AG20443 (cell line): ENCODE measurements around the gene RESP18.
"Not testable (repeated sequence)": the region's sequence is repeated elsewhere in the genome, so short reads cannot be mapped to it uniquely, and the experiment has no call there.

Source experiments
- DNase-seq: peaks from one replicate; pipeline ENCODE4 v3.0.0; 2012; ENCODE audit warnings: low spot score, mixed read lengths

RESP18 gene

DNA sequence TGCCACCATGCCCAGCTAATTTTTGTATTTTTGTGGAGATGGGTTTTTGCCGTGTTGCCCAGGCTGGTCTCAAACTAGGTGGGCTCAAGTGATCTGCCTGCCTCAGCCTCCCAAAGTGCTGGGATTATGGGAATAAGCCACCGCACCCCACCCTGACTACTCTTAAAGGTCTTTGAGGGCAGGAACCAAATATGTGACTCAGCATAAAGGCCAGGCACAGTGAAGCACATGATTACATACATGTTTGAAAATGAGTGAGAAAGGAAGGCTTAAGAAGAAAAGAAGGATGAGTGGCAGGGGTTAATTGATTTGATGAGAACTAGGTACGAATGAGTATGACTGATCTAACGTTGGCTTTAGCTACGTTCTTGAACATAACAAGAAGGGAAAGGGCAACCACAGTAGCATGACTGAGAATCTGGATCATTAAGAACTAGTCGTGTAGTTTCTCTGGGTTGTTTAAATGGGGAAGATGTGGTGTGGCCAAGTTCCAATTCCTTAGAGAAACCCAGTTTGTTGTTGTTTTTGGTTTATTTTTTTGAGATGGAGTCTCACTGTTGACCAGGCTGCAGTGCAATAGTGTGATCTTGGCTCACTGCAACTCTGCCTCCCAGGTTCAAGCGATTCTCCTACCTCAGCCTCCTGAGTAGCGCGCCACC, 6.8 kb downstream of the RESP18 start:
- no peak for DNase-seq

- no peak for DNase-seq
These were observed 7.4 kb downstream of the RESP18 start for GRCh38 chr2:219325136-219325535.

DNA sequence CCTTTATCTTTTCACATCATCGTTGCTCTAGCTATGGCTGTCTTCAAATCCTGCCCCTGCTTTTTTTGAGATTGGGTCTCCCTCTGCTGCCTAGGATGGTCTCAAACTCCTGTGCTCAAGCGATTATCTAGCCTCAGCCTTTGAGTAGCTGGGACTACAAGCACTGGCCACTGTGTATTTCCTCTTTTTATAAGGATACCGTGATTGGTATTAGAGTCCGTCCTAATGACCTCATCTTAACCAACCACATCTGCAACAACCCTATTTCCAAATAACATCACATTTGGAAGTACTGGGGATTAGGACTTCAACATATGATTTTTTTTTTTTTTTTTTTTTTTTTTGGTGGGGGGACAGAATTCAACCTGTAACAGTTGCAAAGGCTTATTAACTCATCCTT, 9.1 kb downstream of the RESP18 start:
- DNase-seq, result no peak

DNA sequence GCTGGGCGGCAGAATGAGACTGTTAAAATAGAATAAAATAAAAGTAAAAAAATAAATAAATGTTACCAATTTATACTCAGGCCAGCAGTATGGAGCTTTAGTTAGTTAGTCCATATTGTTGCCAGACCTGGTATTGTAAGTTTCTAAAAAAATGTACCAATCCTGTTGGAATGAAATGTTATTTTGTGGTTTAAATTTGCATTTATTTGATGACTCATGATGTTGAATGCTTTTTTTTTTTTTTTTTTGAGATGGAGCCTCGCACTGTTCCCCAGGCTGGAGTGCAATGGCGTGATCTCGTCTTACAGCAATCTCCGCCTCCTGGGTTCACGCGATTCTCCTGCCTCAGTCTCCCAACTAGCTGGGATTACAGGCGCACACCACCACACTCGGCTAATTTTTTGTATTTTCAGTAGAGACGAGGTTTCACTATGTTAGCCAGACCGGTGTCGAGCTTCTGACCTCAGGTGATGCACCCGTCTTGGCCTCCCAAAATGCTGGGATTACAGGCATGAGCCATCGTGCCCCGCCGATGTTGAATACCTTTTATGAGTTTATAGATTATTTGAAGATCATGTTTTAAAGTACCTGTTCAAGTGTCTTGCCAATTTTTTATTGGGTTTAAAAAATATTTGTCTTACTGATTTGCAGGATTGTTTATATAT, 17.6 kb downstream of the RESP18 start:
- DNase-seq, result no peak

GRCh38 chr2:219312683-219313263, 19.8 kb downstream of the RESP18 start:
- not testable (repeated sequence) for DNase-seq

- no peak for DNase-seq
These were observed 23.3 kb downstream of the RESP18 start, which contains the start of gene PTPRN for GRCh38 chr2:219309278-219309677. PTPRN (minus strand) TSS chr2:219309401; CDS start chr2:219309332, 69 bp downstream.

DNA sequence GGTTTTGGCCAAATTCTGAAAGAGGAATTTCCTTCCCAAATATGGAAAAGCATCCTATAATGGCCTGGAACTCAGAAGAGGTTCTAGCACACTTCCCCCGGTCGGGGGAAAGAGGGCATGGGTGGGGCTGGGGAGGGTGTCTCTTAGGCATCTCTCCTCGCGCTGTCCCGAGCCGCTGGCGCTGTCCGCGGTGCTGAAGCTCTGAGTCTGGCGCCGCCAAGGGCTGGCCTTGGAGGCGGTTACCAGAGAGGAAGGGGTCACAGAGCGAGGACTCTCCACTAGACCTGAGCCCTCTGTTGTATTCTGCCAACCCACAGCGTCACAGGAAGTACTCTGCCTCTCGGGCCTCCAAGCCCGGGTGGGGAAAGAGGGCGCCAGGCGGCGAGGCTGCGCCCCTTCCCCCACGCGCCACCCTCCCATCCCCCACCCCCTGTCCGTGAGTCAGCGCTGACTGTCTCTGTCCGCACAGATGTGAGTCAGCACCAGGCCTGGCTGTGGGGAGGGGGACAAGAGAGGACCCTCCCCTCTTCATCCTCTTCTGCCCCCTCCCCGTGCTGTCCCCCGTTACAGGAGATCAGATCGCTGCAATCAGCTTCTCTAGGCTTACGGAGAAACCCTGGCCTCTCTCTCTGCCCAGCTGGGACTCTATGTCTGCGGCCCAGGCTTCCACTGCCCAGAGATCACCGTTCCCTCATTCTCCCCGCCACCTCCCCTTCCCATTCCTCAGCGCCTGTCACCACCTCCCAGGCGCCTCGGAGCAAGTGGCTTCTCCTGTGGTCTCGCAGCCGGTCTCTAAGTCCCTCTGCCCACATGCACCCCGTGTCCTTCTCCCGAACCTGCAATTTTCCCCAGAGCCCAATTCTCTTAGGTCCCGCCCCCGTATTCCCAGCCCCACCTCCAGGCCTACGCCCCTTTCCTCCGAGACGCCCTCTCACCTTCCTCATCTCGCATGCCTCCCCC, 24.1 kb downstream of the RESP18 start:
- peak; percentile 89 for DNase-seq

- no peak for DNase-seq
These were observed 26.5 kb downstream of the RESP18 start for GRCh38 chr2:219306047-219306446.

DNA sequence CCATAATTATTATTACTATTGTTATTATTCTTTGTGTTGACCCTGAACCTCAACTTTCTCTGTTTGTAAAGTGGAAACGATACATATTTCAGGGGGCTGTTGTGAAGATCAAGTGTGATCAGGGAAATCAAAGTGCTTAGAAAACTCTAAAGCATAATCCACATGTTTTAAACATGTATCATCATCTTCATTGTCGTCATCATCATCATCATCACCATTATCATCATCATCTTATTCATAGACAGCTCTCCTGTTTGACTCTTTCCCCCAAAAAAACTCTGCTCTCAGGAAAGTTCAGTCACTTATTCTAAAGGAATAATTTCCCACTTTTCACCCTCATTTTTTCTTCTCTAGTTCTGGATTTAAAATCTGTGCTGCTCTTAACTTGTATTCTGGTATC, 28.3 kb downstream of the RESP18 start:
- no peak for DNase-seq

DNA sequence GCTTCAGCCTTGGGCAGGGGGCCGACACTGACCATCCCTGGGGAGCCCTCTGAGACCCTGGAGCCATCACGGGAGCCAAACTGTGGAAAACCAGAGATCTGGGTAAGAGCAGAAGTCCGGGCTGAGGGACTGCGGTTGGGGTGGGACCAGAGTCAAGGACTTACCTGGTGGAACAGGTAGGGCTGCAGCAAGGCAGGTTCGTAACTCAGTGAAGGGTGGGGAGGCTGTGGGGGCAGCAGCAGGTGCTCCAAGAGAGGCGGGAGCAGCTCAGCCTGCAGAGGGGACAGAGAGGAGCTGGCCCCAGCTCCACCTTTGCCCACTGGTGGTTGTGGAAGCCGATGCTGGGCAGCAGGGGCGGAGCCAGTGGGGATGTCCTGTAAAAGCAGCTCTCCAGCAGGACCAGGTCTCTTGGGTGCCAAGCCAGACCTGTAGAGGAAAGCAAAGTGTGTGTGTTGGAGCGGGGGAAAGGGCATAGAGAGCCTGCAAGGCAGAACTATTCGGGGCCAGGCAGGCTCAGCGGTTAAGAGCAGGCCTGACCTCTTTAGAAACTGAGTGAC, 30.1 kb downstream of the RESP18 start:
- no peak for DNase-seq

- DNase-seq, result no peak
These were observed 32.5 kb downstream of the RESP18 start for GRCh38 chr2:219300022-219300421.

GRCh38 chr2:219299372-219299760, 33.2 kb downstream of the RESP18 start:
- no peak for DNase-seq

DNA sequence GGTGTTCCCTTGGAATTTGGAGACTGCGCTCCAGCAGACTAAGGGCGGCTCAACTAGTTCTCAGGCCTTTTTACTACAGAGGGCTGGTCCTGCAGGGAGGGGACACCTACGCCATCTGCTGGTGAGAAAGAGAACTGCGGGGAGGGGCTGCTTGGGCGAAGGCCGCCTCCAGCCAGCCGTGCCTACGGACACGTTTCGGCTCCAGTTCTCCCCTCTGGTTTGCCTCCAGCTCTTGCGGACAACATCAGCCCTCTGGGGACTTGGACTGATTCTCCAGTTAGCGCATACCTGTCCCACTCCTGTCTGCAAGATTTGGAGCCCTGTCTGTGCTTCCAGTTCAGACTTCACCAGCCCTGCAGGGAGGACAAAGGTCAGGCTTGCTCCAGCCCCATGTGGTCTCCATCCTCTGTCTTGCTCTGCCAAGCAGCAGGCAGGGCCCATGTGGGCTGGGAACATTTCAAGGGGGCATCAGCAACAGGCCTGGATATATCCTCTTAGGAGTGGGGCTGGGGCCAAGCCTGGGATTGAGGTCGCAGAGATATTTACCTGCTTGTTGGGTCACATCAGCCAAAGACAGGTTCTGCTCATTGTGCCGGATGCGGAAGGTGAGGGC, 33.7 kb downstream of the RESP18 start:
- peak; percentile 96 for DNase-seq

DNA sequence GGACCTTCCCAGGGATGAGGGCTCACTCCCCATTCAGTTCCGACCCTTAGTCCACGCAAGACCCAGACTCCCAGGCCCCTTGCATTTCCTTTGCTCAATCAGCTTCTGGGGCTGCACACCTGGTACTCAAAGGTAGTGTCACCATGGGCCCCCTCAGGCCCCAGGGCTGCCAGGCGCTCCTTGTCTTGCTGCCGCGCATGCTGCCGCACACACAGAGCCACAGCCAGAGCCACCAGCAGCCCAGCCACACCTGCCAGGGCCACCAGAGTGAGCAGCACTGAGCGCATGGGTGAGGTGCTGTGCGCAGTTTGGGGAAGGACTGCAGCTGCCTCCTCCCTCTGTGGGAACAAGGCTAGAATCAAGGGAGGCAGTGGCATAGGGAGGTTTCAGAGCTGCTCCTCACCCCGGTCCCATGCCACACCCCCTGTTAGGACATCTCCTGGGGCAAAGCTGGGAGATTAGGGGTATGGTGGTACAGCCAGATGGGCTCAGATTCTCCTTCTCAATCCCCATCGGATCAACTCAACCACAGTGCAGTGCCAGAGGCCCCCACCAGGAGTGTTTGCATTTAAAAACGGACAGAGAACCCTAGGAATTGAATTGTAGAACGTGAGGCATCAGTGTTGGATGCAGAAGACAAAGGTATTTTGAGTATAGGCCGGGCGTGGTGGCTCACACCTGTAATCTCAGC, 34.6 kb downstream of the RESP18 start:
- DNase-seq, result no peak

DNA sequence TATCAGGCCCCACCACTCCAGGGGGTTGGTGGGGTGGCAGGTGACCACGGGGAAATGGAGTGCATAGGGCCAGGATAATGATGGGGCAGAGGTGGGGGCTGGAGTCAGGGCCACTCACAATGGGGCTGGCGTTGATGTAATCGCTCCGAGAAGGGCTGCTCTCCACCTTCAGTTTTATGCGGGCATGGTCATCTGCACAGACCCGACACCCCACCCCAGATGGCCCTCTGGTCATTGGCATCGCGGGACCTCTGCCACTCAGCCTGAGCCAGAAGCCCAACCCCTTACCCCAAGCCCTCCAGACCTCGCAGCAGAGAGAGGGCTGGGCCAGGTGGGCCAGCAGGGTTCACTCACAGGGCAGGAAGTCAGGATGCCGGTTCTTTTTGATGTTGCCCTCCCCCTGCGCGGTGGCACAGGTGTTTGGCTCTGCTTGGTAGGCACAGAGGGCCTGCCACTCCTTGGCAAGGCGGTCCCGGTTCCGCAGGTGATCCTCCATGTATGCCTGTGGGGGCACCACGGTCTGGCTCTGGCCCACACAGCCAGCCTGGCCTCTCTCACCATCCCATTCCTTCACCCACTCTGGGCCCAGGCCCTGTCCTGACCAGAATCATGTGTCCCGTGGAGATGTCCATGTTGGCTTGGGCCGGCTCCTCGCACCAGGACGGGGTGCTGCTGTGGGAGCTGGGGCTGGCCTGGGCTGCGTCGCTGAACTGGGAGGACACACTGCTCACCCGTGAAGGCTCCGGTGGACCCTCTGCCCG, 35.7 kb downstream of the RESP18 start:
- DNase-seq, result no peak

DNA sequence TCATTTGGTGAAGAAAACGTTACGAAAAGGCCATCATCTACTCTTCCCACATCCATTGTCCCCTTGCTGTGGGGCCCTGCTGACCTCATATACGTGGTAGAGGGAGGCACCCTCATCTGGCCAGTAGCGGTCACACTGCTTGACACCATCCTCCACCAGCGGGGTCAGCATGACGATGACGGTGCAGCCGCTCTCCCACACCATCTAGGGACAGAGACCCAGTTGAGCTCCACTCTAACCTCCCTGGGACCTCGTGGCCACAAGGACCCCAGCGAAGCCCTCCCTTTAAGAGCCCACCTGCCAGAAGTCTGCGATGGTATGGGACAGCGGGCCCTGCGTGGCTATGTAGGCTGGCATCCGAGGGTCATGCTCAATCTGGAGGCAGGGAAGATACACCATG, 36.4 kb downstream of the RESP18 start:
- no peak for DNase-seq

- peak; percentile 95 for DNase-seq
These were observed 37.9 kb downstream of the RESP18 start for GRCh38 chr2:219294356-219295351.

GRCh38 chr2:219293736-219294231, 38.8 kb downstream of the RESP18 start:
- no peak for DNase-seq

DNA sequence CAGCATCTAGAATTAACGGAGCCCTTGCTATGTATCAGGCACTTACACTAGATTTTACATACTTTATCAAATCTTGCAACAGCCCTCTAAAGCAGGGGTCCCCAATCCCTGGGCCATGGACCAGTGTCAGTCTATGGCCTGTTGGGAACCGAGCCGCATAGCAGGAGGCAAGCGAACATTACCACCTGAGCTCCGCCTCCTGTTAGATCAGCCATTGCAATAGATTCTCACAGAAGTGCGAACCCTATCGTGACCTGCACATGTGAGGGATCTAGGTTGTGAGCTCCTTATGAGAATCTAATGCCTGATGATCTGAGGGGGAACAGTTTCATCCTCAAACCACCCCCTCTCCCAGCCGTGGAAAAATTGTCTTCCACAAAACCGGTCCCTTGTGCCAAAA, 39.9 kb downstream of the RESP18 start:
- DNase-seq, result no peak
